BJ (cell line): Measurements from ENCODE around the gene PKD1L1. TPM values are rescaled to one million over a fixed set of nuclear protein-coding genes. Genes with fewer than 3 reads are reported as not detected.

Experiments used
- CTCF ChIA-PET: fragments of 350-600 bp; formaldehyde crosslinking; extraction: SDS; loops from one replicate; lab custom pipeline; 2021; ENCODE audit warnings: antibody characterized with exemption, inconsistent platforms; lab: Yijun Ruan, JAX
- POLR2A ChIA-PET: fragments of 300-600 bp; sonication (Branson Sonifier 250); formaldehyde crosslinking; extraction: SDS; loops from one replicate; lab custom pipeline; 2021; ENCODE audit warnings: antibody characterized with exemption; lab: Charles Lee
- DNase-seq: peaks from one replicate; pipeline ENCODE4 v3.0.0-alpha.2; 2011; ENCODE audit warnings: low read depth
- H3K27me3 ChIP-seq: 2 replicates; pipeline ENCODE4 v1.6.0; 2011; ENCODE audit warnings: low read length; ENCODE audit not compliant: control insufficient read depth, insufficient read depth
- H3K36me3 ChIP-seq: 2 replicates; pipeline ENCODE4 v1.5.1; 2011; ENCODE audit warnings: low read length; ENCODE audit not compliant: control insufficient read depth, insufficient read depth
- H3K4me3 ChIP-seq: 2 replicates; pipeline ENCODE4 v1.5.1; 2011; ENCODE audit warnings: low read depth, mild to moderate bottlenecking, control low read depth, low read length
- polyA plus RNA-seq: library from polyadenylated mRNA; depleted of rRNA; stranded (reverse); fragments of >200 nt; gene quantifications from 2 replicates; pipeline ENCODE4 v1.2.3, GENCODE V29; 2011
- TF ChIP-seq, protein P1 (sequence below): IDR thresholded peaks from 2 replicates; pipeline ENCODE4 v1.5.1; 2011; ENCODE audit warnings: low read depth, mild to moderate bottlenecking, control low read depth, inconsistent platforms, low read length, moderate library complexity; ENCODE audit not compliant: insufficient read depth

The PKD1L1 gene
- polyA plus RNA-seq, 1 experiment = 0.13 TPM

DNA sequence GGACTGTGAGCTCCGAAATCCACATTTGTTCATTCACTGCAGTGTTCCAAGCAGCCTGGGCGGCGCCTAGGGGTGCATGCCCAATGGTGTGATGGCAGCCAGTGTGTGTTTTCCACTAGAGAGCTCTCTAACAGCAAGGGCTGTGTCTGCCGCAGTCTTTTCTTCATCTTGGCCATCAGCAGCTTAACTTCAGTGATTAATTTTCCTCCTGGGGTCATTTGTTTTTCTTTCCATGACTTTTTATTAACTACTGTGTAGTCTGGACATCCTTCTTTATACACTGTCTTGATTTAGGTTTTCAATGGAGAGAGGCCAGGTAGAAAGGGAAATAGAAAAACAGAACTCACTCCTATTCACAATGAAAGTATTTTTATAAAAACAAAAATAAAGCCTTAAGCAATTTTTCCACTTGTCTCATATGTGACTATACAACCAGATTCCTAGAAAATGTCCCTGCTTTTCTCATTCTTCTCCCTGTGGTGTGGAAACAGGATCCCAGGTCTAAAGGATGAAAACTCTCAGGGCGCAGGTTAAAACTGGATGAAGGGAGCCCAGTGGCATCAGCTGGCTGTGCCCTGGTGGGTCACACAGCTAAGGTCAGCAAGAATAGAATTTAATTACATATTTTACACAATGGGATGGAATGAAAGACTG, 176.8 kb downstream of the PKD1L1 start:
- ChIA-PET CTCF (interaction anchor here (1.2 to 1.8 kb wide), 3 partner anchors 17 to 180 kb away, joined by 3 to 7 read pairs (median 3); no protein-coding TSS in a partner anchor), POLR2A (no interaction called here)
- H3K4me3 ChIP-seq = no peak overlapping the region
- no peaks in the 10 kb centered on the region for H3K27me3 ChIP-seq
- no peak for DNase-seq
- TF ChIP-seq, protein P1, sequence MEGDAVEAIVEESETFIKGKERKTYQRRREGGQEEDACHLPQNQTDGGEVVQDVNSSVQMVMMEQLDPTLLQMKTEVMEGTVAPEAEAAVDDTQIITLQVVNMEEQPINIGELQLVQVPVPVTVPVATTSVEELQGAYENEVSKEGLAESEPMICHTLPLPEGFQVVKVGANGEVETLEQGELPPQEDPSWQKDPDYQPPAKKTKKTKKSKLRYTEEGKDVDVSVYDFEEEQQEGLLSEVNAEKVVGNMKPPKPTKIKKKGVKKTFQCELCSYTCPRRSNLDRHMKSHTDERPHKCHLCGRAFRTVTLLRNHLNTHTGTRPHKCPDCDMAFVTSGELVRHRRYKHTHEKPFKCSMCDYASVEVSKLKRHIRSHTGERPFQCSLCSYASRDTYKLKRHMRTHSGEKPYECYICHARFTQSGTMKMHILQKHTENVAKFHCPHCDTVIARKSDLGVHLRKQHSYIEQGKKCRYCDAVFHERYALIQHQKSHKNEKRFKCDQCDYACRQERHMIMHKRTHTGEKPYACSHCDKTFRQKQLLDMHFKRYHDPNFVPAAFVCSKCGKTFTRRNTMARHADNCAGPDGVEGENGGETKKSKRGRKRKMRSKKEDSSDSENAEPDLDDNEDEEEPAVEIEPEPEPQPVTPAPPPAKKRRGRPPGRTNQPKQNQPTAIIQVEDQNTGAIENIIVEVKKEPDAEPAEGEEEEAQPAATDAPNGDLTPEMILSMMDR = peak; percentile 37
- H3K36me3 ChIP-seq = no peaks in the 10 kb centered on the region

DNA sequence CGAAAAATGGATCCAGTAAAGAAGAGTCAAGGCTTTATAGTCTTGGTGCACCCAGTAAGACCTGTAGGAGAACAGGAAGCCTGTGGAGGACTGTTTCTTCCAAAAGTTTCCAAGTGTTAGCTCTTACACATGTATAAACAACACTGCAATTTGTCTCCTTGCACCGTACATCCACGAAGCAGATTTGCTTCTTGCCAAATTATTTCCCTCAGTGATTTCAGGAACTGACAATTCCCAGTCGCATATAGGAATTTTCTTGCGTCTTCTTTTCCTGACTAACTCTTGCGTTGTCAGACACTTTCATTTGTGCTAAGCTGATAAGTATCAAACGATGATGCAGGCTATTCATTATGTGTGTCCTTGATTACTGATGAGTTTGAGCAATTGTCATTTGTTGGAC, 182.1 kb downstream of the PKD1L1 start:
- Histone ChIP-seq H3K4me3 (no peak overlapping the region), H3K36me3 (no peaks in the 10 kb centered on the region), H3K27me3 (no peaks in the 10 kb centered on the region)
- TF ChIP-seq, protein P1 = no peak
- DNase-seq = no peak
- CTCF ChIA-PET = interaction anchor here (1.0 kb wide), 1 partner anchor 9 kb away, joined by 4 read pairs; no protein-coding TSS in a partner anchor
- POLR2A ChIA-PET = no interaction called here

DNA sequence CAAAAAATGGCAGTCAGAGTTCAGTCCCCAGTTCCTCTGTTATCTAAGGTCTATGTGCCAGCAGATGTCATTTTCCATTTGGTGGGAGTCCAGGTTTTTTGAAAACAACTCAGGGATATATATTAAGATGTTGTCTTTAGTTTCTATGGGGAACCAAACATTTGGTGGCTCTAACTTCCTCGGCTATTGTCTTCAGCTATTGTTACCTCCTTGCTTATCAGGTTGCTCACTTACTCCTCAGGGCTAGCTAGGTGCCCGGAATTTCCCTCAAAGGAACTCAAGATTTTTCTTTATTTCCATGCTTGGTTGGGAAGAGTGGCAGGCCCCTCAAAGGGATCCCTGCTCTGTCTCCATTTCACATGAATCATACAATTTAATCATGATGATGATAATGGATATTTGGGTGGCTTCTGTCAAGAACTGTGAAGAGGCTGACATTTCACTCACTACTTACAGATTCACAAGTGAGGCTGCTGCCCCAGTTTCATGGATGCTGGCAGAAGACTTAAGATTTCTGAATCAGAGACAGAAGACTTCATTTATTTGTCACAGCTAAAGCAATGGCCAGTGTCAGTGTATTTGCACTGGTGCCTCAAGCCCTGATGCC, 182.8 kb downstream of the PKD1L1 start:
- ChIA-PET CTCF (interaction anchor here (1.0 to 1.9 kb wide), 2 partner anchors 10 to 19 kb away, joined by 4 to 6 read pairs; no protein-coding TSS in a partner anchor), POLR2A (no interaction called here)
- TF ChIP-seq, protein P1 = no peak
- Histone ChIP-seq H3K4me3 (no peak overlapping the region), H3K27me3 (no peaks in the 10 kb centered on the region), H3K36me3 (no peaks in the 10 kb centered on the region)
- DNase-seq = no peak

DNA sequence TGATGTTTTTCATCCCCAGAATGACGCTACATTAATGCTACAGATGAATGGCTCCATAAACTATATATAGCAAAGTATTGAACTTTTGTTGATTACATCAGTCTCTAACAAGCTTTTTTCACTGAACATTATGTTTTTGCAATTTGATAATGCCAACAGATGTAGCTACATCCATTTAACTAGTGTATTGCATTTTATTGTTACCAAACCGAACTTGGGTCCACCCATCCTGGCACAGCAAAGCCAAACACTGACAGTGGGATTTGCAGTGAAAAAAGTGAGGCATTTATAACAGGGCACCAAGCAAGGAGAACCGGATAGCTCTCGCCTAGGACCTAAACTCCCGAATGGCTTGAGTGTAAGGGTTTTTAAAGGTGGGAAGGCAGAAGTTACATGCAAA, 183.5 kb downstream of the PKD1L1 start:
- CTCF ChIA-PET = interaction anchor here (1.0 to 1.9 kb wide), 6 partner anchors 10 to 499 kb away, joined by 3 to 7 read pairs (median 4); no protein-coding TSS in a partner anchor
- Histone ChIP-seq H3K27me3 (no peaks in the 10 kb centered on the region), H3K4me3 (no peak overlapping the region), H3K36me3 (no peaks in the 10 kb centered on the region)
- DNase-seq = no peak
- TF ChIP-seq, protein P1 = no peak
- POLR2A ChIA-PET = interaction anchor here (0.9 kb wide), 1 partner anchor 20 kb away, joined by 3 read pairs; no protein-coding TSS in a partner anchor

DNA sequence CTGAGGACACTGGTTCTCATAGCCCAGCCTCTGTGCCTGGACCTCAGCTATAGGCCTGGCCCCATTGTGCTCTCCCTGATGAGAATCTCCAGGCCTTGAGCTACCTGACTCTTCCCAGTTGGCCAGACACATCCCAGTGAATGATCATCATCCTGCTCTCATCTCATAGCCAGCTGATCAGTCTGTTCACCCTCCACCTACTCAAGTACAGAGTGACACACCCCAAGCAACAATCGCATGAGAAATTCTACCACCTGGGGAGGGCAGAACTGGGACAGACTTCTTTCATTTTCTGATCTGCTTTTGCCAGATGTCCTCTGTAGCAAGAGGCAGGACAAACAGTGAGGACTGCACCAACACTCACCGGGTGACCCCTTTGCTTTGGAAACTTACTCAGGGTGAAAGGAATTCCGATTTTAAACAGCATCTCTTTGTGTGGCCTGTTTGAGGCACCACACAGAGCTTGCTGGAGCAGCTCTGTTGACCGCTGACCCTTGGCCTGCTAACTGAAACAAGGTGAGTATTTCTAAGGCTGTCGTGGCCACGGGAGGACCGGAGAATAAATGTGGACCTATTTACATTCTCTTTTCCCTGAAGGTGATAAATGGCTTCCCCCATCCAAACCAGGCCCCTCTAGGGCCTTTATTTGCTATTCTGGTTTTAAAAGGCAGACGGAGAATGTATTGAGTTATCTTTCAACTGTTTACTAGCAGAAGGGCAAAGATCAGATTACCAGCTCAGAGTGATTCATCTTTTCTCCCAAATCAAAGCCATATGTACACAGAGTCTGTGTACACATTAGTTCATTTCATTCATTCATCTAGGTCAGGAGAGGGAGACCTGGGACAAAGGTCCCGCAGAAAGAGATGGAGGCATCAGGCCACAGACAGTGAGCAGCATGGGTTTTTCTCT, 184.9 kb downstream of the PKD1L1 start:
- ChIA-PET POLR2A (no interaction called here), CTCF (interaction anchor here (0.8 to 1.8 kb wide), 5 partner anchors 29 to 497 kb away, joined by 3 to 7 read pairs (median 3); no protein-coding TSS in a partner anchor)
- H3K27me3 ChIP-seq = no peaks in the 10 kb centered on the region
- H3K4me3 ChIP-seq = no peak overlapping the region
- TF ChIP-seq, protein P1 = no peak
- no peaks in the 10 kb centered on the region for H3K36me3 ChIP-seq
- peak; percentile 97 for DNase-seq
